Neural cell (in vitro differentiated cells): ENCODE results near the gene RHEX.

Experiments used
- CTCF ChIP-seq: fragments of 450-650 bp; IDR thresholded peaks from 2 replicates; pipeline ENCODE4 v1.5.1; 2014; ENCODE audit warnings: antibody characterized with exemption, mild to moderate bottlenecking, moderate library complexity; ENCODE audit not compliant: poor library complexity, severe bottlenecking
- EZH2 ChIP-seq: fragments of 200-600, 300-800 bp; shearing (Covaris generic), sonication (generic); IDR thresholded peaks from 2 replicates; pipeline ENCODE4 v1.6.1; 2014; ENCODE audit warnings: antibody characterized with exemption, low read length, borderline replicate concordance, mild to moderate bottlenecking; ENCODE audit not compliant: insufficient read depth, poor library complexity, severe bottlenecking
- MXI1 ChIP-seq: fragments of 450-650 bp; conservative IDR thresholded peaks from 2 replicates; pipeline ENCODE4 v1.6.1; 2014; ENCODE audit warnings: antibody characterized with exemption, mild to moderate bottlenecking; ENCODE audit not compliant: poor library complexity, severe bottlenecking
- POLR2AphosphoS5 ChIP-seq: IDR thresholded peaks from 2 replicates; pipeline ENCODE4 v1.6.1; 2012
- RAD21 ChIP-seq: fragments of 450-650 bp; conservative IDR thresholded peaks from 2 replicates; pipeline ENCODE4 v1.6.1; 2014; ENCODE audit warnings: antibody characterized with exemption, mild to moderate bottlenecking, moderate library complexity
- REST ChIP-seq: IDR thresholded peaks from 2 replicates; pipeline ENCODE4 v1.6.1; 2012; ENCODE audit warnings: borderline replicate concordance
- SMC3 ChIP-seq: fragments of 450-650 bp; conservative IDR thresholded peaks from 2 replicates; pipeline ENCODE4 v1.6.1; 2014; ENCODE audit warnings: antibody characterized with exemption, mild to moderate bottlenecking, moderate library complexity; ENCODE audit not compliant: poor library complexity
- TAF1 ChIP-seq: IDR thresholded peaks from 2 replicates; pipeline ENCODE4 v1.6.1; 2012; ENCODE audit warnings: low read depth

- TF ChIP-seq POLR2AphosphoS5: no peak
- no peak for TF ChIP-seq RAD21
- TF ChIP-seq EZH2: no peak
- TF ChIP-seq TAF1: no peak
- no peak for TF ChIP-seq CTCF
- no peak for TF ChIP-seq REST
- no peak for TF ChIP-seq MXI1
- no peak for TF ChIP-seq SMC3
Measured at GRCh38 chr1:206082831-206083695, 30.1 kb downstream of the RHEX start.
